Putamen (tissue), 1 donor: ENCODE data around the gene KCNMB4.
"Not testable (repeated sequence)": the region's sequence is repeated elsewhere in the genome, so short reads cannot be mapped to it uniquely, and the experiment has no call there.

Experiments used
- DNase-seq: peaks from one replicate; pipeline ENCODE4 v3.0.0-alpha.2; 2016; ENCODE audit warnings: low spot score

The KCNMB4 gene

GRCh38 chr12:70372881-70373280, 6.8 kb downstream of the KCNMB4 start:
- no peak for DNase-seq

DNA sequence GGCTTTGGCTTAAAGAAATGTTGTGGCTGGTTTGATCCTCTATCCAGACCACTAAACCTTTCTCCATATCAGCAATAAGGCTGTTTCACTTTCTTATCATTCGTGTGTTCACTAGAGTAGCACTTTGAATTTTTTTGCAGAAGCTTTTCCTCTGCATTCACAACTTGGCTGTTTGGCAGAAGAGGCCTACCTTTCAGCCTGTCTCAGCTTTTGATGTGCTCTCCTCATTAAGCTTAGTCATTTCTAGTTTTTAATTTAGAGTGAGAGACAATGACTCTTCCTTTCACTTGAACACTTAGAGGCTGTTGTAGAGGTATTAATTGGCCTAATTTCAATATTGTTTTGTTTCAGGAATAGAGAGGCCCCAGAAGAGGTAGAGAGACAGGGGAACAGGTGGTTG, 13.8 kb downstream of the KCNMB4 start:
- no peak for DNase-seq

- no peak for DNase-seq
Measured at GRCh38 chr12:70383484-70383883, 17.4 kb downstream of the KCNMB4 start.

DNA sequence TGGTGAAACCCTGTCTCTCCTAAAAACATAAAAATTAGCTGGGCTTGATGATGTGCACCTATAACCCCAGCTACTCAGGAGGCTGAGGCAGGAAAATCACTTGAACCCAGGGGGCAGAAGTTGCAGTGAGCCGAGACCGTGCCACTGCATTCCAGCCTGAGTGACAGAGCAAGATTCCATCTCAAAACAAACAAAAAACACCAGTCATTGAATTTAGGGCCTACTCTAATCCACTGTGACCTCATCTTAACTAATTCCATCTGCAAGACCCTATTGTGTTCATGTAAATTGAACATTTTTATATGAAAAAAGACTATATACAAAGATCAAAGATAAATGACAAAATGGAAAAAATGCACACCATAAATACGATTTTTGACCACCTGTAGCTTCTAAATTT, 17.8 kb downstream of the KCNMB4 start:
- DNase-seq: no peak

DNA sequence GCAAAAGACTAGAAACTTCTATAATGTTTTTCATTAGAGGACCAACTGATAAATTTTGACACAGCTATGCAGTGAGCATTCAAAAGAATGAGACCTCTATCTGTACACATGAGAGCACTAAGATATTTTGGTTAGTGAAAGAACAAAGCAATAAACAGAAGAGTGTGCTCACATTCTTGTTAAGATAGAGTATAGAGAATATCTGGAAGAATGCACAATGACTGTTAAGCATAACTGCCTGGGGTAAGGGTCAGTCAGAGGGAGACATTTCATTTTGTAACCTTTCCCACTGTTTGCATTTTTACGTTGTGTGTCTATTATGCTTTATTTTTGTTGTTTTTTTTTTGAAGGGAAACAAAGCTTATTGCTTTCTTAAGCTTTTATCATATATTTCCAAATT, 20.7 kb downstream of the KCNMB4 start:
- no peak for DNase-seq

- no peak for DNase-seq
Measured at GRCh38 chr12:70389678-70390077, 23.6 kb downstream of the KCNMB4 start.

DNA sequence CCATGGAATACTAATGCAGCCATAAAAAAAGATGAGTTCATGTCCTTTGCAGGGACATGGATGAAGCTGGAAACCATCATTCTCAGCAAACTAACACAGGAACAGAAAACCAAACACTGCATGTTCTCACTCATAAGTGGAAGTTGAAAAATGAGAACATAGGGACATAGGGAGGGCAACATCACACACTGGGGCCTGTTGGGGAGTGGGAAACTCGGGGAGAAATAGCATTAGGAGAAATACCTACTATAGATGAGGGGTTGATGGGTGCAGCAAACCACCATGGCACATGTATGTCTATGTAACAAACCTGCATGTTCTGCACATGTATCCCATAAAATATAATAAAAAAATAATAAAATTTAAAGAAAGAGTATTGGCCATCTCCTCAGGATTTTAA, 26.5 kb downstream of the KCNMB4 start:
- DNase-seq: not testable (repeated sequence)

DNA sequence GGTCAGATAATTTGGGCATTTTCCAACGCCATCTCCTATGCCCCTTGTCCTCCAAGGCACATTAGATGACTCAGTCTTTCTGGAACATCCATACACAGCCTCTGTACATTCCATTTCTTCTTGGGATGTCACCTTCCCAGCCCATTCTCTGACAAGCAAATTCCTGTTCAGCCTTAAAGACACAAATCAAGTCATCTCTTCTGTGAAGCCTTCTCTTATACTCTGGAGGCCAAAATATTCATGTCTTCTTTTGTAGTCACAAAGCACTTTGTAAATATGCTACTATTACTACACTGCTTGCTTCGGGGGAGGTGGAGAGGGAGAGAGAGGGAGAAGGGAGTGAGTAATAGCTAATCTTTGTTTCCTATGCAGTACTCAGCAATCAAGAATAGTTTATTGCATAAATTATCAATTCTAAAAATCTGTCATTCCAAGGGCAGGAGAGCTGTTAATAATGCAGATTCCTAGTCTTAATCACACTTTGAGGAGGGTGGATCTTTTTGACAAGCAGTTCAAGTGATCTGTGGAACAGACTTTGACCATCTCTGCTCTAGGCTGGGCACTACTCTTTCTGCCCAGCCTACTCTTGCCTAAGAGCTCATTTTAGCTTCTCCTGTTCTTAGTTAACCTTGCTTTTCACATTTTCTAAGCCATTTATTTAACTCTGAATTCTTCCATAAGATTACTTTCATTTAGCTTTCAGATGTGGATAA, 27.9 kb downstream of the KCNMB4 start:
- no peak for DNase-seq

GRCh38 chr12:70398002-70398401, 31.9 kb downstream of the KCNMB4 start:
- no peak for DNase-seq

GRCh38 chr12:70398862-70399261, 32.8 kb downstream of the KCNMB4 start:
- DNase-seq: no peak

DNA sequence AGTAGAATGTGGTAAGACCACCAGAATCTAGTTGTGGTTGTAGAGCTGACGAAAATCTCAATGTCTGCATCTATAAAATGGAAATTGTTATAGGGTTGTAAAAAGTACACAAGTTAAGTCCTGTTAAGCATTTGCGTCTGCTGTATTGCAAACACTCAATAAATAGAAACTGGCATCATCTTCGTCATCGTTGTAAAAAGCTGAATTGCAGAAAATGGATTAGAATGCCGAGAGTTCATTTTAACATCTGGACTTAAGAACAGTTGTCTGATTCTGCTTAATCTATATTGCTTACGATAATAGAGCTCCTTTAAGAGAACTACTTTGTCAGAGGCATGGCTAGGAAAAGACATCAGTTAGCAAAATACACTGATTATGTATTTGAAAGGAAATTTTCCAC, 33.2 kb downstream of the KCNMB4 start:
- DNase-seq: no peak

GRCh38 chr12:70400124-70400523, 34.0 kb downstream of the KCNMB4 start:
- no peak for DNase-seq

DNA sequence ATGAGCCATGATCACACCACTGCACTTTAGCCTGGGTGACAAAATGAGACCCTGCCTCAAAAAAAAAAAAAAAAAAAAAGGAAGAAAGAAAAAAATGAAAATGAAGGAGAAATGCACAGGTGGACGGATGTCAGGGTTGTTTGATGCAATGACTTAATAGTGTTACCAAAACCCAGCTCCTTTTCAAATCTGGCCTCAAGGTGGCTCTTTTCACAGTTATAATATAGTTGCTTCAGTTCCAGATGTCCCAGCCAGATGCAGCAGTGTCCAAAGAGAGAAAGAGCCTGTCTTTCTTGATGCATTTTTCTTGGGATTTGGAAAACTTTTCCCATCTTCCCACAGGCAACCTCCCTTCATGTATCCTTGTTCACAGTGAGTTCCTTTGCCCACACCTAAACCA, 36.5 kb downstream of the KCNMB4 start:
- DNase-seq: no peak

DNA sequence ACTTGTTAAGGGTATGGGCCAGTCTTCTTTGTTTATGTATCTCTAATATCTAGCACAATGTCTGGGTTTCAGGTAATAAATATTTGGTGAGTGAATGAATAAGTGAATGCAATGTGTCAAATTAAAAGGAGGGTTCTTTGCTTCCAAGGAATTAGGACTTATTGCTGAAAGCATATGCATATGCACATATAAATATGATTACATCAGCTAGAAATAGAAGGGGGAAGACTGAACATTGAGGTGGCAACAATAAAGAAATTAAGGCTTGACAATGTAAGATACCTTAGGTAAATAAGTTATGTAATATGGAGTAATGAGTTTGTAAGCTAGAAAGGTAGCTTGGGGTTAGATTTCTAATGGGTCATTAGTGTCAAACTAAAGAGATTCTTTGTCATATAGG, 37.7 kb downstream of the KCNMB4 start:
- DNase-seq: no peak

DNA sequence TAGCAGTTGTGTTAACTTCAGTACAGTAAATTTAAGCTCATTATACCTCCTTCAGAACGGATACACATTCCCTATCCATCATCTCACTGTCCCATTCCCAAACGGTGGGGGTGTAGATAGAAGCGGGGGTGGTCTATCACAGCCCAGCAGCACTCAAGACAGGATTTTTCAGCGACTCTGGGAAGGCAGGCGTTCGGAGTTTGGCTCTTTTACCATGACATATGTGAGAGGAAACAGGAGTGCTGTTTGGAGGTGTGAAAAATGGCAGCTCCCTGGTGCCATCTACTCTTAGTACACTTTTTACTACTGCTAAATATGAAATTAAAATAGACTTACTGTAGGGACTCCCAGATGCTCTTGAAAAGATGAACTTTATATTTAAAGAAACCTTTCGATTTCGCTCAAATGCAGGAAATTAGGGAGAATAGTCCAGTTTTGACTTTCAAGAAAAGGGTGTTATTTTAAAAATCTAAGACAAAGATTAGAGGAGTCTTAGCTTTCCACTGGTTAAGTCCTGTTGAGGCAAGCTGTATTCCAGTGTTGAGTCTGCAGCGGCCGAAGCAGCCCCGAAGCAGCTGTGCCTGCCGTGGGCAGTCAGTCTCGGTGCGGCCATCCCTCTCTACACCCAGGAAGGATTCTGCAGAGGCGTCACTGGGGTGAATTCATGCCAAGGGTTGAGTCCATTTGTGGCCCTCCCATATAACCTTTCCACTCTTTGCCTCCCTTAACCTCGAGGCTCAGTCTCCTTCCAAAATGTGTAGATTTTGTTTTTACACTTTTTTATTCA, 42.1 kb downstream of the KCNMB4 start:
- DNase-seq: no peak

- DNase-seq: no peak
Measured at GRCh38 chr12:70415987-70416386, 49.9 kb downstream of the KCNMB4 start.

GRCh38 chr12:70417121-70417520, 51.0 kb downstream of the KCNMB4 start:
- no peak for DNase-seq

GRCh38 chr12:70418101-70418500, 52.0 kb downstream of the KCNMB4 start:
- peak; percentile 52 for DNase-seq

GRCh38 chr12:70422631-70423030, 56.5 kb downstream of the KCNMB4 start:
- DNase-seq: no peak

- no peak for DNase-seq
Measured at GRCh38 chr12:70426620-70427019, 60.5 kb downstream of the KCNMB4 start.

DNA sequence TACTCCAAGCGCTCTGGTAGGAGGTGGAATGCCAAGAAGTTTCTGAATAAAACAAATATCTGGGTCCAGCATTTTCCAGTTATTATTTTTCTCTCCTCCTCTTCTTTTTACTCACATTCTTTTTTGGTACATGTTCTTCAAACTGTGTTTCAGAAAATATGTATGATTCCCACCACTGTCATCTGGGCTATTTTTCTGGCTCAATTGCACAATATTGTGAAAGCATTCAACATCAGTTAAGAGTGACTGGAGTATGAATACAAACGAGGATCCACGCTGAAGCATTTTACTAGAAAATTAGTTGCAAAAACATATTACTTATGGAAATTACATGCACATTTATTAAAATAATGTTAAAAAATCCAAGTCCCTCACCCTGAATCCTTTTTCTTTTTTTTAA, 61.5 kb downstream of the KCNMB4 start:
- no peak for DNase-seq

- DNase-seq: no peak
Measured at GRCh38 chr12:70430400-70430799, 64.3 kb downstream of the KCNMB4 start.

GRCh38 chr12:70436836-70437235, 70.7 kb downstream of the KCNMB4 start:
- no peak for DNase-seq
